NB4 (cell line): ENCODE data around the gene ZBTB20.

Source experiments
- CTCF ChIP-seq: IDR thresholded peaks from one replicate; pipeline ENCODE4 v1.5.1; 2012; ENCODE audit warnings: low read depth, low read length
- MYC ChIP-seq: IDR thresholded peaks from 2 replicates; pipeline ENCODE4 v1.6.1; 2011; ENCODE audit warnings: low read depth, low read length
- POLR2A ChIP-seq: IDR thresholded peaks from 2 replicates; pipeline ENCODE4 v1.6.1; 2011; ENCODE audit warnings: mild to moderate bottlenecking; ENCODE audit not compliant: insufficient read length; ENCODE audit errors: extremely low read depth

- TF ChIP-seq CTCF (no peak), POLR2A (no peak), MYC (no peak)
These were observed 501.7 kb downstream of the ZBTB20 start for GRCh38 chr3:114645392-114645791.
